HepG2 (cell line): Measurements from ENCODE around the gene SLC24A4. TPM values are rescaled to one million over a fixed set of nuclear protein-coding genes. Genes with fewer than 3 reads are reported as not detected.

Source experiments
- ATAC-seq: fragments of 200-7000 bp; cut with Tn5 transposase; 3 replicates; pipeline ENCODE4 v1.9.1; 2020; ENCODE audit warnings: mild to moderate bottlenecking, moderate library complexity
- BruUV-seq: library from RNA; stranded (reverse); fragments of 400-500 nt; replicated peaks from 2 replicates; lab custom pipeline; 2021; lab: Mats Ljungman, UMichigan
- CTCF ChIA-PET: fragments of 300-600 bp; formaldehyde crosslinking; extraction: SDS; loops from one replicate; lab custom pipeline; 2021; ENCODE audit warnings: low total read pairs, inconsistent platforms, low intra/inter-chr PET ratio; lab: Yijun Ruan, JAX
- POLR2A ChIA-PET: fragments of 350-600 bp; sonication (Branson Sonifier 250); formaldehyde crosslinking; loops from one replicate; lab custom pipeline; 2020; ENCODE audit warnings: antibody characterized with exemption, inconsistent platforms; lab: Yijun Ruan, JAX
- DNase-seq: peaks from one replicate; pipeline ENCODE4 v3.0.0-alpha.2; 2015; ENCODE audit warnings: low spot score
- FAIRE-seq: peaks from 3 replicates; lab custom pipeline; 2011; peaks lifted over from hg19 to GRCh38; lab: Jason Lieb, UNC
- H2AFZ ChIP-seq: one replicate; pipeline ENCODE4 v1.6.1; 2011; ENCODE audit warnings: low read length, inconsistent platforms
- H3K27ac ChIP-seq: fragments of 300-600 bp; 3 replicates; pipeline ENCODE4 v1.8.0; 2011; ENCODE audit warnings: mixed run types, mild to moderate bottlenecking, mixed read lengths, low read length, inconsistent platforms; ENCODE audit not compliant: insufficient read depth; ENCODE audit errors: extremely low read length
- H3K27me3 ChIP-seq, 2 experiments: fragments of 200-600 bp in 1 of 2; 2 replicates in 1 of 2; 3 replicates in 1 of 2; pipeline versions ENCODE4 v1.6.0 to v1.8.0; 2011; ENCODE audit warnings: low read length in 2 of 2, mild to moderate bottlenecking in 2 of 2, moderate library complexity in 2 of 2, inconsistent platforms in 1 of 2; ENCODE audit not compliant: insufficient read depth in 2 of 2, control insufficient read depth in 1 of 2
- H3K36me3 ChIP-seq, 2 experiments: fragments of 200-600 bp in 1 of 2; replicated peaks in 1 of 2; 2 replicates in 1 of 2; 3 replicates in 1 of 2; pipeline versions ENCODE4 v1.5.1 to v1.8.0; 2011; ENCODE audit warnings: low read length in 2 of 2, inconsistent platforms in 1 of 2; ENCODE audit not compliant: insufficient read depth in 2 of 2, control insufficient read depth in 1 of 2
- H3K4me1 ChIP-seq: 2 replicates; pipeline ENCODE4 v1.5.1; 2012; ENCODE audit warnings: low read length, inconsistent platforms; ENCODE audit not compliant: insufficient read depth
- H3K4me2 ChIP-seq: 2 replicates; pipeline ENCODE4 v1.6.0; 2011; ENCODE audit warnings: low read depth, low read length, inconsistent platforms
- H3K4me3 ChIP-seq, 3 experiments: fragments of 200-600 bp in 1 of 3; sonication (generic), shearing (Covaris generic) in 1 of 3; replicated peaks in 1 of 3; 2 replicates each; pipeline ENCODE4 v1.5.1; 2011 to 2016; ENCODE audit warnings: low read length in 3 of 3, inconsistent platforms in 2 of 3, low read depth in 2 of 3, mild to moderate bottlenecking in 2 of 3, control low read depth in 1 of 3, mixed read lengths in 1 of 3; ENCODE audit not compliant: insufficient read depth in 1 of 3
- H3K79me2 ChIP-seq: one replicate; pipeline ENCODE4 v1.6.1; 2011; ENCODE audit warnings: low read length, inconsistent platforms; ENCODE audit not compliant: insufficient read depth
- H3K9ac ChIP-seq: 2 replicates; pipeline ENCODE4 v1.6.0; 2011; ENCODE audit warnings: mild to moderate bottlenecking, low read depth, low read length, inconsistent platforms; ENCODE audit not compliant: insufficient read depth
- H3K9me3 ChIP-seq: 2 replicates; pipeline ENCODE4 v1.5.1; 2012; ENCODE audit warnings: mild to moderate bottlenecking, low read length
- H4K20me1 ChIP-seq: 2 replicates; pipeline ENCODE4 v1.6.0; 2011; ENCODE audit warnings: inconsistent platforms, mild to moderate bottlenecking, low read length, moderate library complexity; ENCODE audit not compliant: insufficient read depth
- ELF3 ChIP-seq: IDR thresholded peaks from 2 replicates; pipeline ENCODE4 v1.6.1; 2016; ENCODE audit warnings: missing genetic modification reagents, missing compliant biosample characterization
- GFI1 ChIP-seq: sonication (generic); formaldehyde crosslinking; IDR thresholded peaks from 2 replicates; pipeline ENCODE4 v1.5.0; 2020; ENCODE audit warnings: missing genetic modification reagents, mild to moderate bottlenecking, borderline replicate concordance
- GPN1 ChIP-seq: sonication (generic); formaldehyde crosslinking; IDR thresholded peaks from 2 replicates; pipeline ENCODE4 v1.5.1; 2020; ENCODE audit warnings: missing genetic modification reagents, borderline replicate concordance
- HMG20A ChIP-seq: IDR thresholded peaks from 2 replicates; pipeline ENCODE4 v1.6.1; 2016; ENCODE audit warnings: borderline replicate concordance
- JUNB ChIP-seq: sonication (generic); formaldehyde crosslinking; IDR thresholded peaks from 2 replicates; pipeline ENCODE4 v1.8.0; 2022; ENCODE audit warnings: missing genetic modification reagents, mild to moderate bottlenecking, borderline replicate concordance
- KAT8 ChIP-seq: IDR thresholded peaks from 2 replicates; pipeline ENCODE4 v1.6.1; 2016; ENCODE audit warnings: missing genetic modification reagents, missing compliant biosample characterization
- PPARG ChIP-seq: conservative IDR thresholded peaks from 2 replicates; pipeline ENCODE4 v1.6.1; 2016; ENCODE audit warnings: missing biosample characterization, missing genetic modification reagents
- SRF ChIP-seq: IDR thresholded peaks from 2 replicates; pipeline ENCODE4 v1.6.1; 2011; ENCODE audit warnings: mild to moderate bottlenecking, low read depth, low read length, moderate library complexity
- ZC3H4 ChIP-seq: sonication (generic); formaldehyde crosslinking; IDR thresholded peaks from 2 replicates; pipeline ENCODE4 v1.4.0; 2020; ENCODE audit warnings: missing genetic modification reagents, borderline replicate concordance
- ZFP41 ChIP-seq: sonication (generic); formaldehyde crosslinking; IDR thresholded peaks from 2 replicates; pipeline ENCODE4 v1.4.0; 2020; ENCODE audit warnings: mild to moderate bottlenecking, missing genetic modification reagents, borderline replicate concordance
- ZIK1 ChIP-seq: sonication (generic); formaldehyde crosslinking; IDR thresholded peaks from 2 replicates; pipeline ENCODE4 v1.5.0; 2020; ENCODE audit warnings: mild to moderate bottlenecking, low read depth, missing genetic modification reagents, borderline replicate concordance
- ZNF432 ChIP-seq: sonication (generic); formaldehyde crosslinking; IDR thresholded peaks from 2 replicates; pipeline ENCODE4 v1.5.0; 2020; ENCODE audit warnings: missing genetic modification reagents, mild to moderate bottlenecking, borderline replicate concordance
- ZNF468 ChIP-seq: sonication (generic); formaldehyde crosslinking; IDR thresholded peaks from 2 replicates; pipeline ENCODE4 v1.8.0; 2022; ENCODE audit warnings: mild to moderate bottlenecking, moderate library complexity, missing genetic modification reagents
- ZNF530 ChIP-seq: sonication (generic); formaldehyde crosslinking; IDR thresholded peaks from 2 replicates; pipeline ENCODE4 v1.5.0; 2020; ENCODE audit warnings: low read depth, mild to moderate bottlenecking, missing genetic modification reagents
- ZNF772 ChIP-seq: sonication (generic); formaldehyde crosslinking; IDR thresholded peaks from 2 replicates; pipeline ENCODE4 v1.5.0; 2020; ENCODE audit warnings: mild to moderate bottlenecking, missing genetic modification reagents
- WGBS: methylation state at CpG from one replicate; pipeline ENCODE4 v1.1.6; 2017; ENCODE audit warnings: low lambda C conversion rate; 5-methylcytosine and 5-hydroxymethylcytosine counted together
- in situ Hi-C: cut with HindIII; loops from 2 replicates; pipeline ENCODE4 v1.10.0; 2017; ENCODE audit warnings: low pct_unique_long_range_greater_than_20kb; ENCODE audit not compliant: extremely low pct_ligation_motif_present
- intact Hi-C: fragments of 100-400 bp; cut with micrococcal nuclease; formaldehyde crosslinking; loops from one replicate; pipeline ENCODE4 v1.10.0; 2022; ENCODE audit not compliant: unreplicated experiment
- polyA plus RNA-seq, 8 experiments: library from polyadenylated mRNA; depleted of rRNA in 3 of 8; stranded (reverse) in 7 of 8; unstranded in 1 of 8; fragments of >200 nt; fragmentation: Illumina TruSeq in 4 of 8; extraction: Trizol in 4 of 8; gene quantifications; 2 replicates each; pipeline versions ENCODE4 v1.2.1 to v1.2.3, GENCODE V29; 2011 to 2016; ENCODE audit warnings: low read depth in 4 of 8, missing spikeins in 1 of 8, mixed read lengths in 1 of 8; ENCODE audit not compliant: insufficient read depth in 1 of 8
- total RNA-seq, 5 experiments: library from RNA; depleted of rRNA; stranded (reverse); fragments of >200 nt; fragmentation: Illumina TruSeq; extraction: Trizol; gene quantifications; 2 replicates each; pipeline ENCODE4 v1.2.3, GENCODE V29; 2016; ENCODE audit warnings: low read depth in 1 of 5
- TF ChIP-seq, protein P1 (sequence below): sonication (generic); formaldehyde crosslinking; IDR thresholded peaks from 2 replicates; pipeline ENCODE4 v1.5.0; 2020; ENCODE audit warnings: missing genetic modification reagents
- TF ChIP-seq, protein P2 (sequence below): sonication (generic); formaldehyde crosslinking; IDR thresholded peaks from 2 replicates; pipeline ENCODE4 v1.8.1; 2023; ENCODE audit warnings: missing genetic modification reagents, mild to moderate bottlenecking, borderline replicate concordance
- TF ChIP-seq, protein P3 (sequence below): sonication (generic); formaldehyde crosslinking; IDR thresholded peaks from 2 replicates; pipeline ENCODE4 v1.9.0; 2021; ENCODE audit warnings: missing genetic modification reagents, borderline replicate concordance

Gene SLC24A4
- total and polyA plus RNA-seq, 2 of the 13 experiments (the other 11 are each of a cell fraction or from before 2014, with no cell fraction given) = not detected

DNA sequence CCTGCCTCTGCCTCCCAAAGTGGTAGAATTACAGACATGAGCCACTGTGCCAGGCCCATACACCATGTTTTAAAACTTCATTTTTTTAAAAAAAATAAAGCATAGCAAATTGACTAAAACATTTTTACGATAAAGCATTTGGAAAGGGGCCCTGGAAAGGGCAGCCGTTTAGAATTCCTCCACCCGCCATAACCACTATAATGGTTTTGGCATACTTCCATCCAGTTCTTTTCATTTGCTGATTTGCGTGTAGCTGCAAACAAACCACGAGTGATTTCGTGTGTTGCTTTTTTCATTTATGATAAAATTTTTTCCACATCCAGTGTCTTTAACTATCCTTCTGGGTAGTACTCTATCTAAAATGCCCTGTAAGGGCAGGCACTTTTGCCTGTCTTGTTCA lies 98.8 kb downstream of the SLC24A4 start:
- Histone ChIP-seq H3K9me3 (no peaks in the 10 kb centered on the region), H3K4me2 (no peak overlapping the region), H3K4me3 (no peak overlapping the region), H2AFZ (no peak overlapping the region), H3K27me3 (peaks cover 1 to 7% of the 10 kb centered on the region in 2 experiments; a peak in 1 of 5 replicates), H3K36me3 (no peaks in the 10 kb centered on the region), H4K20me1 (no peaks in the 10 kb centered on the region), H3K4me1 (no peaks in the 10 kb centered on the region), H3K79me2 (no peaks in the 10 kb centered on the region), H3K9ac (no peak overlapping the region), H3K27ac (no peak overlapping the region)
- in situ Hi-C loops = no loop called here
- ChIA-PET CTCF (no interaction called here), POLR2A (no interaction called here)
- DNase-seq (no peak), ATAC-seq (no peak), FAIRE-seq (no peak)
- intact Hi-C loops = no loop called here
- no TSS peak for BruUV-seq
- TF ChIP-seq, protein P1, sequence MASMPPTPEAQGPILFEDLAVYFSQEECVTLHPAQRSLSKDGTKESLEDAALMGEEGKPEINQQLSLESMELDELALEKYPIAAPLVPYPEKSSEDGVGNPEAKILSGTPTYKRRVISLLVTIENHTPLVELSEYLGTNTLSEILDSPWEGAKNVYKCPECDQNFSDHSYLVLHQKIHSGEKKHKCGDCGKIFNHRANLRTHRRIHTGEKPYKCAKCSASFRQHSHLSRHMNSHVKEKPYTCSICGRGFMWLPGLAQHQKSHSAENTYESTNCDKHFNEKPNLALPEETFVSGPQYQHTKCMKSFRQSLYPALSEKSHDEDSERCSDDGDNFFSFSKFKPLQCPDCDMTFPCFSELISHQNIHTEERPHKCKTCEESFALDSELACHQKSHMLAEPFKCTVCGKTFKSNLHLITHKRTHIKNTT = no peak
- no peak for TF ChIP-seq SRF
- TF ChIP-seq ZNF772 (CRISPR knock-in tag) = no peak
- no peak for TF ChIP-seq ELF3 (CRISPR knock-in tag)
- TF ChIP-seq ZNF432 = no peak
- TF ChIP-seq, protein P2, sequence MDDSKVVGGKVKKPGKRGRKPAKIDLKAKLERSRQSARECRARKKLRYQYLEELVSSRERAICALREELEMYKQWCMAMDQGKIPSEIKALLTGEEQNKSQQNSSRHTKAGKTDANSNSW (CRISPR knock-in tag) = no peak
- no peak for TF ChIP-seq KAT8 (CRISPR knock-in tag)
- TF ChIP-seq HMG20A (CRISPR knock-in tag) = no peak
- TF ChIP-seq ZFP41 (CRISPR knock-in tag) = no peak
- TF ChIP-seq GPN1 (CRISPR knock-in tag) = no peak
- no peak for TF ChIP-seq ZC3H4 (CRISPR knock-in tag)
- no peak for TF ChIP-seq PPARG (CRISPR knock-in tag)
- TF ChIP-seq JUNB (CRISPR knock-in tag) = no peak
- TF ChIP-seq ZNF468 (CRISPR knock-in tag) = no peak
- no peak for TF ChIP-seq ZIK1 (CRISPR knock-in tag)
- TF ChIP-seq, protein P3, sequence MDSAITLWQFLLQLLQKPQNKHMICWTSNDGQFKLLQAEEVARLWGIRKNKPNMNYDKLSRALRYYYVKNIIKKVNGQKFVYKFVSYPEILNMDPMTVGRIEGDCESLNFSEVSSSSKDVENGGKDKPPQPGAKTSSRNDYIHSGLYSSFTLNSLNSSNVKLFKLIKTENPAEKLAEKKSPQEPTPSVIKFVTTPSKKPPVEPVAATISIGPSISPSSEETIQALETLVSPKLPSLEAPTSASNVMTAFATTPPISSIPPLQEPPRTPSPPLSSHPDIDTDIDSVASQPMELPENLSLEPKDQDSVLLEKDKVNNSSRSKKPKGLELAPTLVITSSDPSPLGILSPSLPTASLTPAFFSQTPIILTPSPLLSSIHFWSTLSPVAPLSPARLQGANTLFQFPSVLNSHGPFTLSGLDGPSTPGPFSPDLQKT (CRISPR knock-in tag) = no peak
- no peak for TF ChIP-seq ZNF530 (CRISPR knock-in tag)
- TF ChIP-seq GFI1 (CRISPR knock-in tag) = no peak
- 21% methylated on average over 6 of the region's 6 CpGs for WGBS
